SK-N-SH (cell line): Measurements from ENCODE around the gene GPR3. TPM values are rescaled to one million over a fixed set of nuclear protein-coding genes. Genes with fewer than 3 reads are reported as not detected.

Source experiments
- CTCF ChIA-PET: fragments of 300-600, 350-600 bp; formaldehyde crosslinking; extraction: SDS; loops from one replicate; lab custom pipeline; 2021; lab: Yijun Ruan, JAX
- POLR2A ChIA-PET: fragments of 350-600 bp; sonication (Branson Sonifier 250); formaldehyde crosslinking; extraction: SDS; loops from one replicate; lab custom pipeline; 2020; ENCODE audit warnings: antibody characterized with exemption, inconsistent platforms; lab: Yijun Ruan, JAX
- DNase-seq: peaks from one replicate; pipeline ENCODE4 v3.0.0; 2012
- H2AFZ ChIP-seq: fragments of 200-600 bp; sonication (generic); 2 replicates; pipeline ENCODE4 v1.8.1; 2016; ENCODE audit warnings: antibody characterized with exemption, mild to moderate bottlenecking, low read depth
- H3F3A ChIP-seq: fragments of 200-600 bp; sonication (generic); replicated peaks from 2 replicates; pipeline ENCODE3; 2016; ENCODE audit warnings: antibody characterized with exemption, mild to moderate bottlenecking; ENCODE audit not compliant: insufficient read depth
- H3K27ac ChIP-seq, 2 experiments: fragments of 200-500 bp in 1 of 2; fragments of 200-600 bp in 1 of 2; sonication (Bioruptor generic) in 1 of 2; sonication (generic), shearing (Covaris generic) in 1 of 2; 2 replicates each; pipeline versions ENCODE4 v1.5.1 to v1.6.1; 2014 to 2016; ENCODE audit warnings: low read depth in 2 of 2, inconsistent platforms in 1 of 2, low read length in 1 of 2, mild to moderate bottlenecking in 1 of 2, mixed read lengths in 1 of 2
- H3K27me3 ChIP-seq: fragments of 200-600 bp; sonication (generic), shearing (Covaris generic); 2 replicates; pipeline ENCODE4 v1.6.1; 2016; ENCODE audit warnings: mixed run types; ENCODE audit not compliant: insufficient read depth
- H3K36me3 ChIP-seq, 2 experiments: fragments of 200-500 bp in 1 of 2; fragments of 200-600 bp in 1 of 2; sonication (Bioruptor generic) in 1 of 2; sonication (generic) in 1 of 2; replicated peaks in 1 of 2; 2 replicates each; pipeline versions ENCODE3 to v1.5.1; 2014 to 2016; ENCODE audit warnings: low read length in 1 of 2, mild to moderate bottlenecking in 1 of 2; ENCODE audit not compliant: insufficient read depth in 2 of 2, control insufficient read depth in 1 of 2
- H3K4me1 ChIP-seq, 2 experiments: fragments of 200-500 bp in 1 of 2; fragments of 200-600 bp in 1 of 2; sonication (Bioruptor generic) in 1 of 2; sonication (generic), shearing (Covaris generic) in 1 of 2; 2 replicates each; pipeline versions ENCODE4 v1.5.1 to v1.6.1; 2014 to 2016; ENCODE audit warnings: low read depth in 1 of 2, low read length in 1 of 2, mixed run types in 1 of 2; ENCODE audit not compliant: insufficient read depth in 2 of 2, control insufficient read depth in 1 of 2
- H3K4me2 ChIP-seq: fragments of 200-600 bp; sonication (generic), shearing (Covaris generic); 2 replicates; pipeline ENCODE4 v1.6.1; 2017; ENCODE audit warnings: mixed run types
- H3K4me3 ChIP-seq, 2 experiments: fragments of 200-500 bp in 1 of 2; fragments of 200-600 bp in 1 of 2; sonication (Bioruptor generic) in 1 of 2; sonication (generic), shearing (Covaris generic) in 1 of 2; 2 replicates each; pipeline versions ENCODE4 v1.5.1 to v1.8.1; 2014 to 2016; ENCODE audit warnings: low read depth in 2 of 2, inconsistent platforms in 1 of 2, low read length in 1 of 2, mild to moderate bottlenecking in 1 of 2, mixed read lengths in 1 of 2, moderate library complexity in 1 of 2
- H3K79me2 ChIP-seq: fragments of 200-600 bp; sonication (generic); 2 replicates; pipeline ENCODE4 v1.8.1; 2017; ENCODE audit warnings: mild to moderate bottlenecking; ENCODE audit not compliant: insufficient read depth
- H3K9ac ChIP-seq: fragments of 200-600 bp; sonication (generic); 2 replicates; pipeline ENCODE4 v1.6.1; 2017; ENCODE audit warnings: mixed run types
- H3K9me2 ChIP-seq: fragments of 200-600 bp; sonication (generic); 2 replicates; pipeline ENCODE4 v1.6.1; 2017; ENCODE audit warnings: mixed run types
- H3K9me3 ChIP-seq: fragments of 200-600 bp; sonication (generic); 2 replicates; pipeline ENCODE4 v1.6.1; 2017; ENCODE audit warnings: mixed run types, mild to moderate bottlenecking, moderate library complexity
- H4K20me1 ChIP-seq: fragments of 200-600 bp; sonication (generic); 2 replicates; pipeline ENCODE4 v1.6.1; 2017; ENCODE audit warnings: mild to moderate bottlenecking, mixed run types; ENCODE audit not compliant: insufficient read depth
- ELF1 ChIP-seq: IDR thresholded peaks from 2 replicates; pipeline ENCODE4 v1.4.0; 2012
- FOSL2 ChIP-seq: IDR thresholded peaks from 2 replicates; pipeline ENCODE4 v1.4.0; 2012; ENCODE audit warnings: low read depth, mild to moderate bottlenecking, moderate library complexity, borderline replicate concordance
- FOXJ3 ChIP-seq: sonication (generic); formaldehyde crosslinking; IDR thresholded peaks from 2 replicates; pipeline ENCODE4 v1.5.1; 2020; ENCODE audit warnings: mild to moderate bottlenecking, missing genetic modification reagents
- GATA2 ChIP-seq: sonication (generic); formaldehyde crosslinking; IDR thresholded peaks from 2 replicates; pipeline ENCODE4 v1.5.0; 2020; ENCODE audit warnings: mild to moderate bottlenecking, missing genetic modification reagents
- MAX ChIP-seq: IDR thresholded peaks from 2 replicates; pipeline ENCODE4 v1.4.0; 2012; ENCODE audit warnings: low read depth
- POLR2AphosphoS5 ChIP-seq: IDR thresholded peaks from 2 replicates; pipeline ENCODE4 v1.6.1; 2012; ENCODE audit warnings: low read depth, low read length
- RAD21 ChIP-seq: IDR thresholded peaks from 2 replicates; pipeline ENCODE4 v1.6.1; 2012; ENCODE audit warnings: mild to moderate bottlenecking, low read length
- TCF12 ChIP-seq: IDR thresholded peaks from 2 replicates; pipeline ENCODE4 v1.4.0; 2012
- YY1 ChIP-seq: IDR thresholded peaks from 2 replicates; pipeline ENCODE4 v1.4.0; 2012; ENCODE audit warnings: low read depth, mild to moderate bottlenecking
- WGBS: methylation state at CpG from one replicate; pipeline ENCODE4 v1.1.6; 2017; ENCODE audit warnings: low lambda C conversion rate; 5-methylcytosine and 5-hydroxymethylcytosine counted together
- polyA plus RNA-seq, 3 experiments: library from polyadenylated mRNA; depleted of rRNA; stranded (reverse); fragments of >200 nt; gene quantifications; 2 replicates each; pipeline ENCODE4 v1.2.3, GENCODE V29; 2012
- TF ChIP-seq, protein P1 (sequence below): IDR thresholded peaks from 2 replicates; pipeline ENCODE4 v1.4.0; 2012; ENCODE audit warnings: low read depth, borderline replicate concordance
- TF ChIP-seq, protein P2 (sequence below): IDR thresholded peaks from 2 replicates; pipeline ENCODE4 v1.6.1; 2012; ENCODE audit warnings: mild to moderate bottlenecking, low read depth, low read length, moderate library complexity
- TF ChIP-seq, protein P3 (sequence below): IDR thresholded peaks from 2 replicates; pipeline ENCODE4 v1.4.0; 2012; ENCODE audit warnings: low read depth, borderline replicate concordance

Gene GPR3
- polyA plus RNA-seq, 1 of the 3 experiments (the other 2 are of a cell fraction): 6.0 TPM

DNA sequence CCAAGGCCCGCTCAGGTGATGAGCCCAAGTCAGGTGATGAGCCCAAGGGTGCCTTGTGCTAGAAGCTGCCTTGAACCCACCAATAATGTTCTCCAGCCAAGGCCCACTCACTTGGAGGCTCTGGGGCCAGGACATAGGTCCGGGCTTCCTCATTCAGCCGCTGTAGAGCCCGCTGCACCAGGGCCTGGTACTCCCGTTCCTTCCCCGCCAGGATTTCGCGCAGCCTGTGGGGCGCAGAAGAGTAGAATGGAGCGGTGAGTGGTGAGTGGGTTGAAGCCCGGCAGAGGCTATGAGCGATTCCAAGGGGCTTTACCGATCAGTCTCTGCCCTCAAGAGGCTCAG is 36.2 kb upstream of the GPR3 start:
- DNase-seq: no peak
- Histone ChIP-seq H3K36me3 (peaks cover 4 to 10% of the 10 kb centered on the region in 2 experiments), H4K20me1 (no peaks in the 10 kb centered on the region), H3K27me3 (no peaks in the 10 kb centered on the region), H3K9ac (no peak overlapping the region), H2AFZ (no peak overlapping the region), H3K27ac (no peak overlapping the region), H3K4me2 (no peak overlapping the region), H3K9me2 (no peaks in the 10 kb centered on the region), H3F3A (no peaks in the 10 kb centered on the region), H3K79me2 (no peaks in the 10 kb centered on the region), H3K9me3 (no peaks in the 10 kb centered on the region), H3K4me1 (peaks cover 0 to 5% of the 10 kb centered on the region in 2 experiments; a peak in 1 of 4 replicates), H3K4me3 (no peak overlapping the region)
- ChIA-PET POLR2A (interaction anchor here (1.6 kb wide), 1 partner anchor 9 kb away, joined by 3 read pairs; no protein-coding TSS in a partner anchor), CTCF (interaction anchor here (0.9 to 12.3 kb wide), 12 partner anchors 10 to 259 kb away, joined by 3 to 219 read pairs (median 26); partner anchors contain the start of genes CD164L2, MAP3K6 and SYTL1)
- WGBS: 96% methylated on average over 9 of the region's 13 CpGs
- no peak for TF ChIP-seq TCF12
- no peak for TF ChIP-seq POLR2AphosphoS5
- TF ChIP-seq, protein P1, sequence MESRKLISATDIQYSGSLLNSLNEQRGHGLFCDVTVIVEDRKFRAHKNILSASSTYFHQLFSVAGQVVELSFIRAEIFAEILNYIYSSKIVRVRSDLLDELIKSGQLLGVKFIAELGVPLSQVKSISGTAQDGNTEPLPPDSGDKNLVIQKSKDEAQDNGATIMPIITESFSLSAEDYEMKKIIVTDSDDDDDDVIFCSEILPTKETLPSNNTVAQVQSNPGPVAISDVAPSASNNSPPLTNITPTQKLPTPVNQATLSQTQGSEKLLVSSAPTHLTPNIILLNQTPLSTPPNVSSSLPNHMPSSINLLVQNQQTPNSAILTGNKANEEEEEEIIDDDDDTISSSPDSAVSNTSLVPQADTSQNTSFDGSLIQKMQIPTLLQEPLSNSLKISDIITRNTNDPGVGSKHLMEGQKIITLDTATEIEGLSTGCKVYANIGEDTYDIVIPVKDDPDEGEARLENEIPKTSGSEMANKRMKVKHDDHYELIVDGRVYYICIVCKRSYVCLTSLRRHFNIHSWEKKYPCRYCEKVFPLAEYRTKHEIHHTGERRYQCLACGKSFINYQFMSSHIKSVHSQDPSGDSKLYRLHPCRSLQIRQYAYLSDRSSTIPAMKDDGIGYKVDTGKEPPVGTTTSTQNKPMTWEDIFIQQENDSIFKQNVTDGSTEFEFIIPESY: no peak
- no peak for TF ChIP-seq YY1
- TF ChIP-seq FOXJ3 (CRISPR knock-in tag): no peak
- no peak for TF ChIP-seq RAD21
- TF ChIP-seq, protein P2, sequence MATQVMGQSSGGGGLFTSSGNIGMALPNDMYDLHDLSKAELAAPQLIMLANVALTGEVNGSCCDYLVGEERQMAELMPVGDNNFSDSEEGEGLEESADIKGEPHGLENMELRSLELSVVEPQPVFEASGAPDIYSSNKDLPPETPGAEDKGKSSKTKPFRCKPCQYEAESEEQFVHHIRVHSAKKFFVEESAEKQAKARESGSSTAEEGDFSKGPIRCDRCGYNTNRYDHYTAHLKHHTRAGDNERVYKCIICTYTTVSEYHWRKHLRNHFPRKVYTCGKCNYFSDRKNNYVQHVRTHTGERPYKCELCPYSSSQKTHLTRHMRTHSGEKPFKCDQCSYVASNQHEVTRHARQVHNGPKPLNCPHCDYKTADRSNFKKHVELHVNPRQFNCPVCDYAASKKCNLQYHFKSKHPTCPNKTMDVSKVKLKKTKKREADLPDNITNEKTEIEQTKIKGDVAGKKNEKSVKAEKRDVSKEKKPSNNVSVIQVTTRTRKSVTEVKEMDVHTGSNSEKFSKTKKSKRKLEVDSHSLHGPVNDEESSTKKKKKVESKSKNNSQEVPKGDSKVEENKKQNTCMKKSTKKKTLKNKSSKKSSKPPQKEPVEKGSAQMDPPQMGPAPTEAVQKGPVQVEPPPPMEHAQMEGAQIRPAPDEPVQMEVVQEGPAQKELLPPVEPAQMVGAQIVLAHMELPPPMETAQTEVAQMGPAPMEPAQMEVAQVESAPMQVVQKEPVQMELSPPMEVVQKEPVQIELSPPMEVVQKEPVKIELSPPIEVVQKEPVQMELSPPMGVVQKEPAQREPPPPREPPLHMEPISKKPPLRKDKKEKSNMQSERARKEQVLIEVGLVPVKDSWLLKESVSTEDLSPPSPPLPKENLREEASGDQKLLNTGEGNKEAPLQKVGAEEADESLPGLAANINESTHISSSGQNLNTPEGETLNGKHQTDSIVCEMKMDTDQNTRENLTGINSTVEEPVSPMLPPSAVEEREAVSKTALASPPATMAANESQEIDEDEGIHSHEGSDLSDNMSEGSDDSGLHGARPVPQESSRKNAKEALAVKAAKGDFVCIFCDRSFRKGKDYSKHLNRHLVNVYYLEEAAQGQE: no peak
- no peak for TF ChIP-seq GATA2

DNA sequence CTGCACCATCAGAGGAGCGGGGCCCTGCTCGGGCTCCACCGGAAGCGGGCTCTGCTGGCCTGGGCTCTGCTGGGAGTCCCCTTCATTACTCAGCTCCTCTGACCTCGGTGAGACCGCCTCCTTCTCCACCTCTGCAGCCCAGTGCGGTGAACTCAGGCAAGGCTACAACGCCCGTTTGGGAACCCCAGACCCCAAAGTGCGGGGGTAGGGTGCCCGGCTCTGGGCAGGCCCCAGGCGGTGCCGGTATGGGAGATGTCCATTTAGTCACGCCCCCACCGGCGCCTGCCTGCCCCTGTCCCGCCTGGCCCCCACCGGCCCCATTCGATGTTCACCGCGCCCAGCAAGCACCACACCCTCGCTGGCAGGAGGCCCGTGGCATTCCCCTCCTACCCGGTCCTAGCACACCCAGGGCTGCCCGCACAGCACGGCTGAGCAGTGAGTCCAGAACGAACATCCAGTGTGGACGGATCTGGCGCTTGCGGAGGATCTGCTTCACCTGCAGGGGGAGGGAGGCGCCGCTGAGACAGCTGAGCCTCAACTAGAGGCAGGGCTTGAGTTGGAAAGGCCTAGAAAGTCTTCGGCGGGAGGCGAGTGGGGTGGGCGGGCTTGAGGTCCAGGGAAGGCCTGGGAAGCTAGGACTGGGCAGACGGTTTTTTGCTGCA is 35.7 kb upstream of the GPR3 start:
- peak; percentile 56 for DNase-seq
- H3K27me3 ChIP-seq: no peaks in the 10 kb centered on the region
- H3K9me2 ChIP-seq: no peaks in the 10 kb centered on the region
- TF ChIP-seq, protein P3, sequence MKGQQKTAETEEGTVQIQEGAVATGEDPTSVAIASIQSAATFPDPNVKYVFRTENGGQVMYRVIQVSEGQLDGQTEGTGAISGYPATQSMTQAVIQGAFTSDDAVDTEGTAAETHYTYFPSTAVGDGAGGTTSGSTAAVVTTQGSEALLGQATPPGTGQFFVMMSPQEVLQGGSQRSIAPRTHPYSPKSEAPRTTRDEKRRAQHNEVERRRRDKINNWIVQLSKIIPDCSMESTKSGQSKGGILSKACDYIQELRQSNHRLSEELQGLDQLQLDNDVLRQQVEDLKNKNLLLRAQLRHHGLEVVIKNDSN: no peak
- TF ChIP-seq FOSL2 (no peak), MAX (no peak), ELF1 (no peak)
- no peaks in the 10 kb centered on the region for H3F3A ChIP-seq
- no peaks in the 10 kb centered on the region for H3K9me3 ChIP-seq
- 92% methylated on average over 27 of the region's 37 CpGs for whole genome bisulfite sequencing
- peaks cover 4 to 15% of the 10 kb centered on the region in 2 experiments for H3K36me3 ChIP-seq
- no peaks in the 10 kb centered on the region for H4K20me1 ChIP-seq
- no peak overlapping the region for H3K4me2 ChIP-seq
- no peaks in the 10 kb centered on the region for H3K79me2 ChIP-seq
- no peak overlapping the region for H3K27ac ChIP-seq
- peaks cover 0 to 5% of the 10 kb centered on the region in 2 experiments; a peak in 1 of 4 replicates for H3K4me1 ChIP-seq
- H3K4me3 ChIP-seq: no peak overlapping the region
- no peak overlapping the region for H2AFZ ChIP-seq
- CTCF ChIA-PET: interaction anchor here (0.6 to 12.3 kb wide), 47 partner anchors 8 to 314 kb away, joined by 3 to 219 read pairs (median 6); partner anchors contain the start of genes AHDC1, CD164L2, FCN3 and FGR
- H3K9ac ChIP-seq: no peak overlapping the region
- POLR2A ChIA-PET: interaction anchor here (1.6 to 1.7 kb wide), 2 partner anchors 8 kb away, joined by 3 to 5 read pairs; no protein-coding TSS in a partner anchor
